Anterior cingulate cortex (tissue), 58 donors: ENCODE data around the gene TAAR6.
A peak's percentile ranks its signal among the peaks of the same experiment; 100 is the strongest.
"Not testable (repeated sequence)": the region's sequence is repeated elsewhere in the genome, so short reads cannot be mapped to it uniquely, and the experiment has no call there.

Experiments used
- DNase-seq, 58 donors: peaks; one replicate each; lab custom pipeline; 2025; lab: John Stamatoyannopoulos, UW

The TAAR6 gene, protein sequence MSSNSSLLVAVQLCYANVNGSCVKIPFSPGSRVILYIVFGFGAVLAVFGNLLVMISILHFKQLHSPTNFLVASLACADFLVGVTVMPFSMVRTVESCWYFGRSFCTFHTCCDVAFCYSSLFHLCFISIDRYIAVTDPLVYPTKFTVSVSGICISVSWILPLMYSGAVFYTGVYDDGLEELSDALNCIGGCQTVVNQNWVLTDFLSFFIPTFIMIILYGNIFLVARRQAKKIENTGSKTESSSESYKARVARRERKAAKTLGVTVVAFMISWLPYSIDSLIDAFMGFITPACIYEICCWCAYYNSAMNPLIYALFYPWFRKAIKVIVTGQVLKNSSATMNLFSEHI

DNA sequence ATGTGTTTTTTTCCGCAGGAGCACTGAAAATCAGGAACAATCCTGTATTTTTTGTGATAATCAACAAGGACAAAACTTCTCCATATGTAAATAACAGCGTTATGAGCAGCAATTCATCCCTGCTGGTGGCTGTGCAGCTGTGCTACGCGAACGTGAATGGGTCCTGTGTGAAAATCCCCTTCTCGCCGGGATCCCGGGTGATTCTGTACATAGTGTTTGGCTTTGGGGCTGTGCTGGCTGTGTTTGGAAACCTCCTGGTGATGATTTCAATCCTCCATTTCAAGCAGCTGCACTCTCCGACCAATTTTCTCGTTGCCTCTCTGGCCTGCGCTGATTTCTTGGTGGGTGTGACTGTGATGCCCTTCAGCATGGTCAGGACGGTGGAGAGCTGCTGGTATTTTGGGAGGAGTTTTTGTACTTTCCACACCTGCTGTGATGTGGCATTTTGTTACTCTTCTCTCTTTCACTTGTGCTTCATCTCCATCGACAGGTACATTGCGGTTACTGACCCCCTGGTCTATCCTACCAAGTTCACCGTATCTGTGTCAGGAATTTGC, at the start of gene TAAR6:
TAAR6 (plus strand) TSS at position 102 of the 557 bp plus-strand sequence; CDS start at position 102, 0 bp downstream.
- DNase-seq: peak in 40 of 58 donors; percentile 2 to 66 (median 23)

DNA sequence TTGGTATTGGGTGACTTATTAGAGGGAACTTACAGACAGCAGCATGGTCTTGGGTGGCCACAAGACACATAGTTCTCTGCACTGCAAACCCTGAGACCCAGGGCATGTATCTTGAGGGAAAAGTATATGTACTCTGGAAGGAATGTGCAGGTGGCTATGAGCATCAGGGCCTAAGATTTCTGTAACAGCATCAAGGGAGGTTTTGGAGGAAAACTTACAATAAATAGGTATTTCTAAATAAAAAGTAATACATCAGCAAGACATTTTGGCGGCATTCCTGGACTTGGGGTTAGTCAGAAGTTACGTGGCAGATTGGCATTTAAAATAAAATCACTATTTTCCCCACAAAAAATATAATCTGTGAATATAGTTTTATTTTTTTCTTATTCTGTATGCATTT, 49.2 kb upstream of the TAAR6 start:
- no peak for DNase-seq

DNA sequence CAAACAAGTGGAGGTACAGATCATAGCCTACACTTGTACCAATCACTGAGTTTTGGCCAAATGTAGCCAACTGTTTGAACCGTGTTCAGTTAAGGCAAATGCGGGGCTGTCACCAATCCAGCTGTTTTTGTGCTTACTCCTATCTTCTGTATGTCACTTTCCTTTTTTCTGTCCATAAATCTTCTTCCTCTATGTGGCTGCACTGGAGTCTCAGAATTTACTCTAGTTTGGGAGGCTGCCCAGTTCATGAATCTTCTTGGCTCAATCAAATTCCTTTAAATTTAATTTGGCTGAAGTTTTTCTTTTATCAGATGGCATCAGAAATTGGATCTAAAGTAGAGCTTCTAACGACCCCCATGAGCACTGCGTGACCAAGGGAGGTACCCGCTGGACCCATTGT, 45.5 kb upstream of the TAAR6 start:
- no peak for DNase-seq

DNA sequence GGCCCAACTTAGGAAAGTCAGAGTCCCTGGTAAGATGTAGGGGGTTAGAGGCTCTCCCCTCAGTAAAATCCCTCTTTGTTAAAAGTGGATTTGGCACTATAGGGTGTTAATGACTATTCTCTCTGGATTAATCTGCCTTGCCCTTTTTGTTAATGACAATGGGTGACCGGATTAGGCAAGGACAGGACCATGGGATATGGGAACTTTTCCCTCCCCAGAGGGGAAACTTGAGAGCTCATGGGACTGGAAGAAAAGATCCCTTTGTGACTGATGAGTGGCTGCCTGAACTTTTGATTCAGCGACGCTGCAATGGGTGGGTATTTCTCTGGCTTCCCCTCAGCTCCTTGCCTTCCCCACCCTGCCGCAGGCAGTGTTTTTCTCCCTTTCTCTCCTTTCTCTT, 44.3 kb upstream of the TAAR6 start:
- DNase-seq: no peak

DNA sequence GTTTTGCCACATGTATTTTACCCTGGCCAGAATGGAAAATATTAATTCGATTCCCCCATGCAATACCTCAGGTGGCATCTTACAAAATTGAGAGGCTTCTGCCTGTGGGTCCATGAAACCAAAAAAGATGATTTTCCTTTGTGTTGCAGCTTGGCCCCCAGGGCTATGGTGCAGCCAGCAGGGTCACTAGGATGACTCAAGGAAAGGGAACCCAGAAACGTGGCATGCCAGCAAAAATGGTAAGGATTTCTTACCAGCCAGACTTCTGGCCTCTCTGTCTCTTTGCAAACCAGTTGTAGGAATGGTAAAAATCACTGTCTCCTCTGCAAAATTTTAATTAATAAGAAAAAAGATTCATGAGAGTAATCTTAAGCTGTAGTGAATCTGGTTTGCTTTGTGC, 43.7 kb upstream of the TAAR6 start:
- no peak for DNase-seq

DNA sequence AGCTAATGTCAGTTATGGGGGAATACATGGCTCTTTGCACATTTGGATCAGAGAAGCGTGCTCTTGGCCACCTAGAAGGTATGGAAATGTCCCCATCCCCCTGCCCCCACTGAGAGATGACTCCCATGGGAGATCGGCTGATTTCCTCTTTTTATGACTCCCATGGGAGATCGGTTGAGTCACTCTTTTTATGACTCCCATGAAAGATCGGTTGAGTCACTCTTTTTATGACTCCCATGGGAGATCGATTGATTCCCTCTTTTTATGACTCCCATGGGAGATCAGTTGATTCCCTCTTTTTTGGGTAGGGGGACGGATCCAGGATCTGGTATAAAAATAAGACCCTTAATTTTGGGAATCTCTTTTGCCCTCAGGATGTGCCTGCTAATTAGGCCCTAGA, 42.3 kb upstream of the TAAR6 start:
- no peak for DNase-seq

DNA sequence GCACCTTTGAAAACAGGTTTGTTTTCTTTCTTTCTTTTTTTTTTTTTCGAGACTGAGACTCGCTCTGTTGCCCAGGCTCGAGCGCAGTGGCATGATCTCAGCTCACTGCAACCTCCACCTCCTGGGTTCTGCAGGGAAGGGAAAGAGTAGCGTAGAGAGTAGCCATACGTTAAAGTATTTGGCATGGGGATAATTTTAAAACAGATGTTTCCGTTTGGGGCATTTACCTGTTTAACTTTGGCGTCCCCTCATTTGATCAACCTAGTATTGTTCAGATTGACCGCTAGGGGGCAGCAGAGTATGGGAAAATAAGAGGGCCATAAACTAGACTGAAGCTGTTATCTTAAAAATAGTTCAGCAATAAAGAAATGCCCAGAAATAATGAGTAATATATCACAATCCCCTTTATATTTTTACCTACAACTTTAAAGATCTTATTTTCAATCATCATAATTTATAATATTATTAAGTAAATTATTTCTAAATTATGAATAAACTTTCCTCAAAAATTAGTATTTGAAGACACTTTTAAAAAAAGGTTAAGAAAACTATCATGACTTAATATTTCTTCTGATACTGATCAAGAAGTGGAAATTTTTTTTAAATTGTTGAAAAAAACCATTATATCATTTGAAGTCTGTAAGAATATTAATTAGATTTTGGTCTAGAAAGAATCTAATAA, 39.7 kb upstream of the TAAR6 start:
- DNase-seq: peak in 35 of 58 donors; percentile 4 to 71 (median 28)

DNA sequence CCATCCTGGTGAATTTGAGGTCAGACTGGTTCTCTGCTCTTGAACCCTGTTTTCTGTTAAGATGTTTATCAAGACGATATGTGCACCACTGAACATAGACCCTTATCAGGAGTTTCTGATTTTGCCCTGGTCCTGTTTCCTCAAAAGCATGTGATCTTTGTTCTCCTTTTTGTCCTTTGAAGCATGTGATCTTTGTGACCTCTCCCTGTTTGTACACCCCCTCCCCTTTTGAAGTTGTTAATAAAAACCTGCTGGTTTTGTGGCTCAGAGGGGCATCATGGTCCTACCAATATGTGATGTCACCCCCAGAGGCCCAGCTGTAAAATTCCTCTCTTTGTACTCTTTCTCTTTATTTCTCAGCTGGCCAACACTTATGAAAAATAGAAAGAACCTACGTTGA, 35.6 kb upstream of the TAAR6 start:
- not testable (repeated sequence) for DNase-seq

DNA sequence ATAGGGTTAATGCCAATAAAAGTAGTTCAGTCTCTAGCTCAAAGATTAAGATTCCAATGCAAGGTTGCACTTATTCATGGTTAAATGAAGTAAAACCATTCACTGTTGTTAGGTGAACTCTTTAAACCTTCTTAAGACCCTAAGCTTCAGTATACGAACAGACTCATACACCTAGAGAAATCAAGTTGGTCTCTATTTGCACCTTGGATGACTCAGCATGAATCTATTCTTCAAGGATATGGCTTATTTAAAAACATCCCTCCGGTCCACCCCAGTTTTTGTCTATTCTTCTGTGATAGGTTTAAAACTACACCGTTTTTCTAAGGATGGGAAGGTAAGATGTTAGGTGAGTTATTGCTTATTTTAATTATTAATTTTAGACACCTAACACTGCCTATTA, 33.0 kb upstream of the TAAR6 start:
- no peak for DNase-seq

DNA sequence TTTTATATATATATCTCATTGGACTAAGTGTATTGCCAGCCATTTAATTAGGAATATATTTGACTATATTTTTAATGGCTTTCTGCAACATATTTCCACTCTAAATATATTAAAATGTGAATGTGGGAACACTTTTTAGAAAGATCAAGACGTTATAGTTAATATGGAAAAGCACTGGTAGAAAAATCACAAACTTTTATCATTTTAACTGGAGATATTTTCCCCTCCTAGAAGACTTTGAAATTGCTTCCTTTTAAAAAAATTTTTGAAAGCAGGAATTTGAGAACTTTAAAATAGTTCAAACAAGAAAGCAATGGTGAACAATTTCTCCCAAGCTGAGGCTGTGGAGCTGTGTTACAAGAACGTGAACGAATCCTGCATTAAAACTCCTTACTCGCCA, 32.1 kb upstream of the TAAR6 start, which contains the start of gene TAAR9:
TAAR9 (plus strand) TSS at position 301 of the 400 bp plus-strand sequence; CDS start at position 314, 13 bp downstream.
- no peak for DNase-seq

DNA sequence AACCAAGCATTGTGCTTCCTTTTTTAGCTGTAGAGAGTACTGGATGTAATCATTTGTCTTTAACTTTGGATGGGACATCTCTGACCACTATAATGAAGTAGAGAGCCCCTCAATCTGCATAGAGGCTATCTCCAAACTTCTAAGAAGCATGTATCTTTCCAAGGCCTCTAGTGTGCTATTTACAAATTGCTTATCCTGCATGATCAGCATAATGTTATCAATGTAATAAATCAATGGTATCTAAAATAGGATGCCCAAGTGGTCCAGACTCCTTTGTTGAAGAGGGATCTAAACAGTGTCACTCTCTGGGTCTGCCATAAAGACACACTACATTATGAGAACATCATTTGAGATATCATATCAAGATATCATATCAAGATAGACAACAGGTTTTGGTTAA, 25.3 kb upstream of the TAAR6 start:
- DNase-seq: no peak

DNA sequence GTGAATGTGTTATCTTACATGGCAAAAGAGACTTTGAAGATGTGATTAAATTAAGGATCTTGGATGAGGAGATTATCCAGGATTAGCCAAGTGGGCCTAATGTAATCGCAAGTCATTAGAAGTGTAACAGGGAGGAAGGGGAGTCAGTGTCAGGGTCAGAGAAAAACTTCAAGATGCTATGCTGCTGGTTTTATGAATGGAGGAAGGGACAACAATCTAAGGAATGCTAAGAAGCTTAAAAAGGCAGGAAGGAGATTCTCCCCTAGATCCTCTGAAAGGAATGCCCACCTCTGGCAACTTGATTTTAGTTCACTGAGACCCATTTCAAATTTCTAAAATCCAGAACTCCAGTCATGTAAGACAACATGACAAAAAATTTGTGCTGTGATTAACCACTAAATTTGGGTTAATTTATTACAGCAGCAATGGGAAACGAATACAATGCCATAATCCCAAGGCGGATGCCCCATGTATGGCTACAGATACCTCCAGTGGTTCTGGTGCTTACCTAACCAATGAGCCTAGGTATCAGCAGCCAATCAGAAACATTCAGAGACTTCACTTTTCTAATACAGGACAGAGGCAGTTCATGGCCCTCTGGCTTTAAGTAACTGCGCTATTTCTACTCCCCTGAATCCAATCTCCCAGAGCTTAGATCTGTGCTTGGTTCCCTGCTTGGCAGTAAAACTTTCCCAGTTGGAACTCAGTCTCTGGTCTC, 21.2 kb upstream of the TAAR6 start:
- DNase-seq: no peak

DNA sequence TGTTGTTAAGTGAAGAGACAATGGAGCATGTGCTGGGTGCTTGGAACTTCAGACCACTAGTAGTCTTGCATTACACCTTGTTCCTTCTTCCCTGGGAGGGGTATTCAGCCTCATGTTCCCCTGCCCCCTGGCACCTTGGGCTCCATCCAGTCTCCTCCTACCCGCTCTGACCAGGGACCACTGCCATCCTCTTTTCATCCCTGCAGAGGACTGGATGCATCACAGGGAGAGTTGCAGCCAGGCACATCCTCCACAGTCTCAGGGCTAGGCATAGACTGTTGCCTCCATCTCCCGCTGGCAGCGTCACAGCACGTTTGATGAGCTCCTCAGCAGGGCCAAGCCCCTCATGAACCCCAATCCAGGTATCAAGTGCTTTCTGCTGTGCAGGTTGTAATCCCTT, 18.9 kb upstream of the TAAR6 start:
- DNase-seq: no peak

DNA sequence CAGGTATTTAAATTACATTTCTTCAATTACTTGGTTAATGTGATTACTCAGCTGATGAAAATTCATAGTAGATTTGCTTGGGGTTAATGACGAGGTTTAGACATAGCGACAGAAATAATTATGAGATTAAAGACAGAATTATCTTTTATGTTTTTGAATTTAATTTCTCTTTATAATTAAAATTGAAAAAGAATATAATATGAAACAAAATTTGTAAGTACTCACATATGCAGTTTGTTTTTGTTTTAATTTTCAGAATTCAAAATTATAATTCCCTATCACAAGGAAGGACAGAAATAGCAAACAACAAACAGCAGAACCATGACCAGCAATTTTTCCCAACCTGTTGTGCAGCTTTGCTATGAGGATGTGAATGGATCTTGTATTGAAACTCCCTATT, 17.8 kb upstream of the TAAR6 start, which contains the start of gene TAAR8:
TAAR8 (plus strand) TSS at position 301 of the 400 bp plus-strand sequence; CDS start at position 322, 21 bp downstream.
- DNase-seq: no peak

DNA sequence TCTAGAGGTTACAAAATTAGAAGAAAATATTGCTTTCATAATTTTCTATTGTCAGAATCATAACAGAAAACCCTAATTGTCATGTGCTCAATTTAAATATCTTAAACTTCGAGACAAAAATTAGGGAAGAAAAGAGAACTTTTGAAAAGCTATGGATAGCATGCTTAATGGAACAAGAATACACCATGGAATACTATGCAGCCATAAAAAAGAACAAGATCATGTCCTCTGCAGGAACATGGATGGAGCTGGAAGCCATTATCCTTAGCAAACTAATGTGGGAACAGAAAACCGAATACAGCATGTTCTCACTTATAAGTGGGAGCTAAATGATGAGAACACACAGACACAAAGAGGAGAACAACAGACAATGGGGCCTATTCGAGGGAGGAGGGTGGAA, 10.0 kb upstream of the TAAR6 start:
- not testable (repeated sequence) for DNase-seq

DNA sequence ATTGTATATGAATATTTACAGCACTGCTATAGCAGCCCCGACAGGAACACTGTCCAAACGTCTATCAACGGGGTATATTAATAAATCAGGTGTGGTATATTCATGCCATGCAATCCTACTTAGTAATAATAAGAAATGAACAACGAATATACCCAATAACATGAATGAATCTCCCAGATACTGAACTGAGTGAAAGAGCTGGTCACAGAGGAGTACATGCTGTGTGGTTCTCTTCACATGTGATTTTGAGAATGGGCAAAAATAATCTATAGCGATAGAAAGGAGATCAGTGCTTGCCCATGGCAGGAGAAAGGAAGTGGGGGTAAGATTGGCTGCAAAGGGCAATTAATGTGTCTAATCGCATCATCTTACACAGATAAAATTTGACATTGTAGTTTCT, 3.7 kb upstream of the TAAR6 start:
- no peak for DNase-seq

DNA sequence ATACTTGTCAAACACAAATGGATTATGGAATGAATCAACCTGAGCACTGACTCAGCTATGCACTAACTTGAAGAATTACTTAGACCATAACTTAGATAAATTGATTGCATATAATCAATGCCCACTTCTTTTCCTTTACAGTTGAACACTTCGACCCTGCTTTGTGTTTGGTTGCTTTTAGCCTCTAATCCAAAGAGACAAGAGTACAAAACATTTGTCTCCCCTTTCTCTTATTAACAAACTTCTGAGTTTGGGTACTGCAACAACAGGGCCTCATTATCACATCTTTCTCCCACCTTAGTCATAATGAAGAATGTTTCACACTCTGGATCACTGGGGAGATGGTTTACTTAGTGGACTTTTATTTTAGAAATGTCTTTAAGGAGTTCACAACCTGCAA, 2.6 kb upstream of the TAAR6 start:
- DNase-seq: no peak

DNA sequence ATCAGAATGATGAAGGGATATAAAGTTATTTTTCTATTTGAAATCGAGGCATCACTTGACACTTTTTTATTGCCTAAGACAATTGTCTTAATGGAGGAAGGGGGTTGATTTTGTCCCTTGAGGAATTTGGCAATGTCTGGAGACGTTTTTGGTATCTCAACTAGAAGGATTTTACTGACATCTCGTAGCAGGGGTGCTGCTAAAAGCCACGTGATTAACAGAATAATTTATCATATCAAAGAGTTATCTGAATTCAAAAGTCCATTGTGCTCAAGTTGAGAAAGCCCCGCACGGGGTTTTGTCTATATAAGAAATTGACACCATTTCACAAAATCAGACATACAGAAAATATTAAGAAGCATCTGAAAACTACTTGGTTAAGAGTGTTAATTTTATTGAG, 1.5 kb upstream of the TAAR6 start:
- DNase-seq: peak in 1 of 58 donors; percentile 4

DNA sequence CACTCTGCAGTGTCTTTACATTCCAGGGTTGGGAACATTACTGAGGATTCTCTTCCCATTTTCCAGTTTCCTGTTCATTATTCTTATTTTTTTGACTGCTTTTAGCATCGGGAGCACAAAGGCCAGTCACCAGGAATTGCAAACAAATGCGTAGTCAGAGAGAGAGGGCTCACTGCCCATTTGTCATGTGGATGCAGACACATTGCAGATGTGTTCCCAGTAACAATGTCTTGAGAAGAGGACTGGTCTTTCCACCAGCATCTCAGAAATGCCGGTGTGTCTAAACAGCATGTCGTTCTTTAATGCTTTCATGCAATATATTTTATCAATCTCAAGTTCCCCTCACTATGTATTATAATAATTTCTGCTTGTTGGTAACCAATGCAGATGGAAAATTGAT, 952 bp upstream of the TAAR6 start:
- DNase-seq: peak in 35 of 58 donors; percentile 0 to 79 (median 35)

DNA sequence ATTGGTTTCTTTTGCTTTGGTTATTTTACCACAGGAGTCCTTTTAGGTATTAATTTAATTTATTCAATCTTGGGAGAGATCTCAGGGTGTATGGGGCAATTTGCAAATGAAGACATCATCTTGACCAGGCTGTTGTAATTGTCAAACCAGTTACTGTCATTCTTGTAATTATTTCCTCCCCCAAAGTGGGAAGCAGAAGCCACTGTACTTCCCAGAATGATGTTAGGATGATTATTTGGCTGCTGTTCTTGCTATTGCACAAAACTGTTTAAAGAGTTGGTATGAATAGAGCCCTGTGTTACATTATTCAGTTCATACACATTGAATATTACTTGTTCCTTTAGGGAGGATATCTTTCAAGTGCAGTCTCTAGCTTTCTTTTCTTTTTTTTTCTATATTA, 1.7 kb downstream of the TAAR6 start:
- no peak for DNase-seq

DNA sequence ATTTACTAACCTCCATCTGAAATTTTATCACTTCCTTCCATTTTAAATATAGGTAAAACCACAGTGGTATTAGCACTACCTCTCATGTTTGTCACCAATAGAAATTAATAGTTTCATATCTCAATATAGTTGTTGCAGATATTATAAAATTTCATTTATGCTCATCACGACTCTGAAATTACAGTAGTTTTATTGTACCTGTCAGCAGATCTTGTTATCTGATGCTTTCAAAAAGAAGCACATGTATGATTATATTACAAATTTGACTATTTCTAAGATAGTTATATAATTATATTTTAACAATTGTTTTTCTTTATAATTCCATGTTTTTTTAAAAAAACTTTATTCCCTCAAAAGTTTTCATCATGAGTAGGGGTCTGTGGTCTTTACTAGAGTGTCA, 14.6 kb downstream of the TAAR6 start:
- DNase-seq: no peak
